Calu3 (cell line): ENCODE data around the gene GPR35. TPM values are rescaled to one million over a fixed set of nuclear protein-coding genes. Genes with fewer than 3 reads are reported as not detected.

Source experiments
- BruUV-seq: library from RNA; stranded (reverse); fragments of 400-500 nt; replicated peaks from 2 replicates; lab custom pipeline; 2021; lab: Mats Ljungman, UMichigan
- CTCF ChIA-PET: fragments of 300-600 bp; sonication (Branson Sonifier 250); formaldehyde crosslinking; loops from one replicate; lab custom pipeline; 2022; ENCODE audit warnings: antibody characterized with exemption; lab: Charles Lee
- DNase-seq: peaks from one replicate; pipeline ENCODE4 v3.0.0; 2022
- H3K27ac Mint-ChIP-seq: one replicate; pipeline ENCODE4 v1.8.0; 2022; ENCODE audit warnings: mixed read lengths; ENCODE audit not compliant: unreplicated experiment
- H3K27me3 Mint-ChIP-seq: one replicate; pipeline ENCODE4 v1.8.0; 2022; ENCODE audit warnings: mixed read lengths; ENCODE audit not compliant: unreplicated experiment
- H3K36me3 Mint-ChIP-seq: one replicate; pipeline ENCODE4 v1.8.0; 2022; ENCODE audit warnings: mild to moderate bottlenecking, moderate library complexity, mixed read lengths; ENCODE audit not compliant: insufficient read depth, unreplicated experiment
- H3K4me1 Mint-ChIP-seq: one replicate; pipeline ENCODE4 v1.8.0; 2022; ENCODE audit warnings: mild to moderate bottlenecking, low read depth, mixed read lengths; ENCODE audit not compliant: unreplicated experiment
- H3K4me3 Mint-ChIP-seq: one replicate; pipeline ENCODE4 v1.8.0; 2022; ENCODE audit warnings: mild to moderate bottlenecking, low read depth, moderate library complexity, mixed read lengths; ENCODE audit not compliant: unreplicated experiment
- H3K9me3 Mint-ChIP-seq: one replicate; pipeline ENCODE4 v1.8.0; 2022; ENCODE audit warnings: low read depth, mixed read lengths; ENCODE audit not compliant: unreplicated experiment
- intact Hi-C: fragments of 100-400 bp; cut with micrococcal nuclease; formaldehyde crosslinking; loops from one replicate; pipeline ENCODE4 v1.10.0; 2022; ENCODE audit not compliant: unreplicated experiment
- total RNA-seq: library from RNA; stranded (reverse); gene quantifications from 2 replicates; pipeline ENCODE4 v1.2.3, GENCODE V29; 2022
- TF ChIP-seq, protein P1 (sequence below): fragments of 200-600 bp; IDR thresholded peaks from one replicate; pipeline ENCODE4 v1.8.0; 2022; ENCODE audit warnings: antibody characterized with exemption; ENCODE audit not compliant: unreplicated experiment

The GPR35 gene
- total RNA-seq, 1 experiment from 2014 or later: 40.3 TPM

- no TSS peak for BruUV-seq
- H3K9me3 Mint-ChIP-seq: no peaks in the 10 kb centered on the region
- TF ChIP-seq, protein P1, sequence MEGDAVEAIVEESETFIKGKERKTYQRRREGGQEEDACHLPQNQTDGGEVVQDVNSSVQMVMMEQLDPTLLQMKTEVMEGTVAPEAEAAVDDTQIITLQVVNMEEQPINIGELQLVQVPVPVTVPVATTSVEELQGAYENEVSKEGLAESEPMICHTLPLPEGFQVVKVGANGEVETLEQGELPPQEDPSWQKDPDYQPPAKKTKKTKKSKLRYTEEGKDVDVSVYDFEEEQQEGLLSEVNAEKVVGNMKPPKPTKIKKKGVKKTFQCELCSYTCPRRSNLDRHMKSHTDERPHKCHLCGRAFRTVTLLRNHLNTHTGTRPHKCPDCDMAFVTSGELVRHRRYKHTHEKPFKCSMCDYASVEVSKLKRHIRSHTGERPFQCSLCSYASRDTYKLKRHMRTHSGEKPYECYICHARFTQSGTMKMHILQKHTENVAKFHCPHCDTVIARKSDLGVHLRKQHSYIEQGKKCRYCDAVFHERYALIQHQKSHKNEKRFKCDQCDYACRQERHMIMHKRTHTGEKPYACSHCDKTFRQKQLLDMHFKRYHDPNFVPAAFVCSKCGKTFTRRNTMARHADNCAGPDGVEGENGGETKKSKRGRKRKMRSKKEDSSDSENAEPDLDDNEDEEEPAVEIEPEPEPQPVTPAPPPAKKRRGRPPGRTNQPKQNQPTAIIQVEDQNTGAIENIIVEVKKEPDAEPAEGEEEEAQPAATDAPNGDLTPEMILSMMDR: no peak
These were observed 28.8 kb upstream of the GPR35 start for GRCh38 chr2:240596491-240596931.

DNA sequence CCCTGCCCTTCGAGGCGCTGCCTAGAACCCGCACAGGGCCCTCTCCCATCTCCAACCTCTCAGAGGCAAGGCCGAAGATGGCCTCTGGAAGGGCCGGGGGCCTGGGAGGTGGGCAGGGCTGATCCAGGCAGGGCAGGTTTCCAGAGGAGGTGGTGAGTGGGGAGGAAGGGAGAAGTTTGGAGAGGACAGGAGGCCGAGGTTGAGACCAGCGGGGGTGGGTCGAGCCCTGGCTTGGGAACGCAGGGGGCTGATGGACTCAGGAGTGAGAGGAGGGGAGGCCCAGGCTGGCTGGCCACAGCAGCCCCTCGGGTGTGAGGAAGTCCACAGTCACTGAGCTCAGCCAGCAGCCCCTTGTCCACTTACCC, 28.2 kb upstream of the GPR35 start:
- intact Hi-C loops: no loop called here
- H3K27ac Mint-ChIP-seq: no peak overlapping the region
- no peaks in the 10 kb centered on the region for H3K27me3 Mint-ChIP-seq
- H3K9me3 Mint-ChIP-seq: no peaks in the 10 kb centered on the region
- BruUV-seq: no TSS peak
- no peaks in the 10 kb centered on the region for H3K4me1 Mint-ChIP-seq
- H3K4me3 Mint-ChIP-seq: no peak overlapping the region
- H3K36me3 Mint-ChIP-seq: peaks cover 4% of the 10 kb centered on the region
- DNase-seq: no peak
- CTCF ChIA-PET: no interaction called here
- TF ChIP-seq, protein P1: no peak

More at GRCh38 chr2:240596491-240596931, 28.8 kb upstream of the GPR35 start:
- Mint-ChIP-seq H3K4me3 (no peak overlapping the region), H3K36me3 (peaks cover 4% of the 10 kb centered on the region), H3K4me1 (no peaks in the 10 kb centered on the region), H3K27ac (no peak overlapping the region), H3K27me3 (no peaks in the 10 kb centered on the region)
- no peak for DNase-seq
- intact Hi-C loops: no loop called here
- CTCF ChIA-PET: no interaction called here

- peaks cover 4% of the 10 kb centered on the region for H3K36me3 Mint-ChIP-seq
- TF ChIP-seq, protein P1: no peak
- no TSS peak for BruUV-seq
- CTCF ChIA-PET: no interaction called here
- no peak for DNase-seq
- no peak overlapping the region for H3K4me3 Mint-ChIP-seq
- H3K9me3 Mint-ChIP-seq: no peaks in the 10 kb centered on the region
- no peaks in the 10 kb centered on the region for H3K27me3 Mint-ChIP-seq
- intact Hi-C loops: no loop called here
- no peak overlapping the region for H3K27ac Mint-ChIP-seq
- no peaks in the 10 kb centered on the region for H3K4me1 Mint-ChIP-seq
These were observed 27.7 kb upstream of the GPR35 start for GRCh38 chr2:240597419-240598181.

DNA sequence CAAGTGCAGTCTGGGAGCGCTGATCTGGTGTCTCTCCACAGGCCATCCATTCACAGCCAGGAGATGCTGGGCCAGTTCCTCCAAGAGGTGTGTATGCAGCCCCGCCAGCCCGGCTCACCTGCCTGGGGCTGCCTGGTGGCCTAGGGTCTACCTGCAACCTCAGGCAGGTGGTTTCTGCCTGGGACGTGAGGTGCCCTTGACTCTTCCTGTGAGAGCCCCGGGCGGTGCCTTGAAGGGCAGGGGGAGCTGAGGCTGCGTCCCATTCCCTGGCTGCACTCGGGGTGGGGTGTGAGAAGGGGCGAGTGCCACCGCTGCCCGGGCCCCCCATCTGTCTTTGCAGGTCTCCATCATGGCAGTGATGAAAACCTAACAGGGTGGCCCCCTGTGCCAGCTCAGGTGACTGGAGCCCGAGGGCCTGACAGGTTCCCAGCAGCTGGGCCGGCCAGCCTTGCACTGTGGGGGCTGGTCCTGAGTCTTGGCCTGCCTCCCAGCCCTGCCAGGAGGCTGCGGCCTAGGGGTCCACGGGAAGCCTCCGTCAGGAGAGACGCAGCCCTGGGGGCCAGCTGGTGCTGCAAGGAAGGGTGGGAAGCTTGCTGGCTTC, 26.9 kb upstream of the GPR35 start:
- H3K27ac Mint-ChIP-seq: no peak overlapping the region
- H3K27me3 Mint-ChIP-seq: no peaks in the 10 kb centered on the region
- no TSS peak for BruUV-seq
- intact Hi-C loops: no loop called here
- H3K36me3 Mint-ChIP-seq: peaks cover 4% of the 10 kb centered on the region
- TF ChIP-seq, protein P1: no peak
- CTCF ChIA-PET: no interaction called here
- H3K9me3 Mint-ChIP-seq: no peaks in the 10 kb centered on the region
- no peaks in the 10 kb centered on the region for H3K4me1 Mint-ChIP-seq
- H3K4me3 Mint-ChIP-seq: no peak overlapping the region
- no peak for DNase-seq
